Renal cortical epithelial cell (primary cell): Measurements from ENCODE around the gene LSM14A. TPM values are rescaled to one million over a fixed set of nuclear protein-coding genes. Genes with fewer than 3 reads are reported as not detected.

Experiments used
- DNase-seq: peaks from one replicate; pipeline ENCODE4 v3.0.0-alpha.2; 2011; ENCODE audit warnings: low read depth
- total RNA-seq: library from RNA; depleted of rRNA; stranded (reverse); fragments of >200 nt; gene quantifications from 2 replicates; pipeline ENCODE4 v1.2.3, GENCODE V29; 2014

Gene LSM14A
- total RNA-seq, 1 donor from 2014 or later = 112 TPM

DNA sequence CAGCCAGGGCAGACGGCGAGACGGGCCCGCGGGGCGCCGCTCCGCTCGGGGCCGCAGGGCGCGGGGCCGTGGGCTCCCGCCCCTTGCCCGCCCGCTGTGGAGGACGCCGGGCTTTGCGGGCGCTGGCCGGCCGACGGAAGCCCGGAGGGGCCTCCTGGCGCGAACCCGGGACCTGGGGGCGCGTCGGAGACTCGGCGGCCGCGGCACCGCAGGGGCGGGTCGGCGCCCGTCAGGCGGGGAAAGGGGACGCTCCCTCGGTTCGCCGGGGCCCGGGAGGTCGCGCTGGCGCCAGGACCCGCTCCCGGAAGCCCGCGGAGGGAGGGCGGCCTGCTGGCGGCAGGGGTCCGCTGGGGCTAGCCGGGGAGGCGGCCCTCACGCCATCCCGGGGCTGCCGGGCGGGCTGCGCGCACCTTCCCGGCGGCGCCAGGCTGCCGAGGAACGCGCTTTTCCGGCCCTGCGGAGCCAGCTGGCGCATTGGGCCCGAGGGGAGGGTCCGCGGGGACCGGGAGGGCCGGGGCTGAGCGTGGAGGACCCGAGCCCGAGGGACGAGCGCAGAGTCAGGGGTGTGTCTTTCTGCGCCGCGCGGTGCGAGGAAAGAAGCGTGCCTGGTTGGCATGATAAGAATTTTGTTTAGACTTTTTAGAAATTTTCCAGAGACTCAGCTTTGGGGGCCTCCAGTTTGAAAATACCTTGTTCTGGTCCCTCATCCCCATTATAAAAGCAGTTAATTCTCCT lies 82.6 kb downstream of the LSM14A start:
- DNase-seq = no peak

DNA sequence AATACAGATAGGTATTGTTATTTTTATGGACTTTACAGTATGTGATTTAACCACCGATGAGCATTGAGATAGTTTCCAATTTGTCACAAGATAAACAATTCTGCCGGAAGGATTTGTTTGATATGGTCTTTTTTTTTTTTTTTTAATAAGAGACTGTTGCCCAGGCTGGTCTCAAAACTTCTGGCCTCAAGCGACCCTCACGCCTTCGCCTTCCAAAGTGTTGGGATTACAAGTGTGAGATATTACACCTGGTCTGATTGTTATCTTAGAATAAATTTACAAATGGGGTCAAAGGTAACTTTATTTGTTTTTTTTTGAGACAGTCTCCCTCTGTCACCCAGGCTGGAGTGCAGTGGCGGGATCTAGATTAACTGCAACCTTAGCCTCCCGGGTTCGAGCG lies 83.2 kb downstream of the LSM14A start:
- DNase-seq = no peak

DNA sequence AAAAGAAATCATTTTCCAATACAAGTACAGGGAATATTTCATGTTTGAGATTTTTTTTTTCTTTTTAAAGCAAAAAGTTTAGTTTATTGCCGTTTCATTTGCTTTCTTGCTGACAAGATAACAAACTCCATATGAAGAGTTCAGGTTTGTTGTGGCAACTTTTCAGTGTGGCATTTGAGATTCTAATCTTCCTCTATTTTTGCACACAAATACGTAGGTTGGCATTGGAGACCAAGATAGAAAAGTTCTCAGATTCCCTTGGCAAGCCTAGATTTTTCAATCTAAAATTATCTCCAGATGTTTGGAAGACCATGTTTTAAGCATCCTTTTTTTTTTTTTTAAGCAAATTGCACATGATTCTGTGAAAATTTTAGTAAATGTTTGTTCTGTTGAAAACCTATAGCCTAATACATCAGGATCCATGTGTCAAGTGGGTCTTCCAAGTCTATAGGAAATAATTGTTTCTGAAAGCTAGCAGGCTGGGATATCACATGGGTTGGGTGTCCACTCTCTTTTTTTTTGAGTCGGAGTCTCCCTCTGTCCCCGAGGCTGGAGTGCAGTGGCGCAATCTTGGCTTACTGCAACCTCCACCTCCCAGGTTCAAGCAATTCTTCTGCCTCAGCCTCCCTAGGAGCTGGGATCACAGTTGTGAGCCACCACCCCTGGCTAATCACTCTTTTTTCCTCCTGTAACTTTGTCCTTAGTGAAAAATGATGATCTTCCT lies 84.7 kb downstream of the LSM14A start:
- no peak for DNase-seq

GRCh38 chr19:34257559-34257924 lies 85.2 kb downstream of the LSM14A start:
- no peak for DNase-seq

- DNase-seq = no peak
These were observed 87.2 kb downstream of the LSM14A start for GRCh38 chr19:34259367-34260095.

DNA sequence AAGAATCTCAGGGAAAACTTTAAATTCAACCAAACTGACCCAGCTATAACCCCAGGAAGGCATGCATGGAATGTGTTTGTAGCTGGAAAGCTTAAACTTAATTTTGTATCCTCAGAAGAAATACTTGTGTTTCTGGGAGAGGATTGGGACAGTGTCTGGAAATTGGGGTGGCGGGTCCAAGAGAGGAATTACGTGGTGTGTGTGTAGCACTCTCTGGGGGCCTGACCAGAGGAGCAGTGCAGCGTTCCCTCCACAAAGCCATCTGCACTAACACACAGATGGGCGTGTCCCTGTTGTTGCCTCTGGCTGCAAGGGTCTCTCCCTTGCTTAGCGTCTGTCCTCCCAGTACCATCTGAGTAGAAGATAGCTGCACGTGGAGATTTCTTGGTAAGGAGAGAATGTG lies 88.5 kb downstream of the LSM14A start:
- DNase-seq = no peak

GRCh38 chr19:34261334-34262109 lies 89.2 kb downstream of the LSM14A start:
- no peak for DNase-seq

GRCh38 chr19:34263745-34264237 lies 91.5 kb downstream of the LSM14A start:
- no peak for DNase-seq

DNA sequence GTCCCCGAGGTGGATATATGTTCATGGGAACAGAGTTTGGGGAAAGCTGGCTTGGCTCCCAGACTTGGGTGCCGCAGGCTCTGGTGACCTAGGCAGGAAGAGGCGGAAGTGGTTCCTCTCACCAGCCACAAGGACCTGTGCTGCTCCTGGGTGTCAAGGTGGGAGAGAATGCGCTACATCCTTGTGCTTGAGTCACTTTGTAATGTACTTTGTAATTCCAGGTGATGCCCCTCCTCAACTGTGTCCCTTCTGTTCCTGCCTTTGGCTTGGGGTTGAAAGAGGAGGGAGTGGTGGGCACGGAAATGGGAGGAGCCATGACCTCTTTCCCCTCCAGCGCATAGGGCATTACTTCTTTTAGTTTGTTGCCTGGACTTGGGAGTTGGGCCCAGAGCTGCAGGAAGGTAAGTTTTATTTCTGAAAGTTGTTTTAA lies 92.9 kb downstream of the LSM14A start:
- peak; percentile 72 for DNase-seq

- no peak for DNase-seq
These were observed 96.8 kb downstream of the LSM14A start for GRCh38 chr19:34269081-34269480.

GRCh38 chr19:34269489-34269888 lies 97.2 kb downstream of the LSM14A start:
- no peak for DNase-seq

GRCh38 chr19:34269968-34270621 lies 97.8 kb downstream of the LSM14A start:
- DNase-seq = peak; percentile 89

- DNase-seq = no peak
These were observed 100.8 kb downstream of the LSM14A start for GRCh38 chr19:34273121-34273520.

GRCh38 chr19:34274284-34274826 lies 102.1 kb downstream of the LSM14A start:
- no peak for DNase-seq

GRCh38 chr19:34274827-34275625 lies 102.7 kb downstream of the LSM14A start:
- DNase-seq = no peak

- no peak for DNase-seq
These were observed 103.4 kb downstream of the LSM14A start for GRCh38 chr19:34275705-34276104.

GRCh38 chr19:34276614-34277013 lies 104.3 kb downstream of the LSM14A start:
- no peak for DNase-seq

DNA sequence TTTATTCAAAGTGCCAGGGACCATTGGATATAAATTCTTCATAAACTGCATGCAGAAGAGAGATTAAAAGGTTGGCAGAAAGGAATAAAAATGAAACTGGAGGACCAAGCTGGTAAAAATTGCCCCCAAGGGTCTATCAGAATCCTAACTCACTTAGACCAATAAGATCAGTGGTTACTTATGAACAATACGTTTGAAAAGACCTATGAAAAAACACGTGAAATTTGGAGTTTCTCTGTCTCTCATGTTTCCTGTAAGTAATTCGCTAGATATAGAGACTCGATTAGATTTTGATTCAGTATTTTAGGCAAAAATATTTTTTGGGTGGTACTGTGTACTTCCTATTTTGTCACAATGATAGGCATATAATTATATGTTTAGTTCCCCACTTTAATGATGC lies 104.9 kb downstream of the LSM14A start:
- no peak for DNase-seq

DNA sequence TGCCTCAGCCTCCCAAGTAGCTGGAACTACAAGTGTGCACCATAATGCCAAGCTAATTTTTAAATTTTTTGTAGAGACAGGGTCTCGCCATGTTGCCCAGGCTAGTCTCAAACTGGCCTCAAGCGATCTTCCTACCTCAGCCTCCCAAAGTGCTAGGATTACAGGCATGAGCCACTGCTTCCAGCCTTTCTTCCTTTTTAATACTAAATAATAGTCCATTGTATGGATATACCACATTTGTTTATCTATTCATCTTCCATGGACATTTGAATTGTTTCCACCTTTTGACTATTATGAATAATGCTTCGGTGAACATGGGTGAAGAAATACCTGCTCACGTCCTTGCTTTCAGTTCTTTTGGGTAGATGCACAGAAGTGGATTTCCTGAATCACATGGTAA lies 106.5 kb downstream of the LSM14A start:
- DNase-seq = no peak
